AG09309 (cell line): ENCODE results near the gene HJURP.
A peak's percentile ranks its signal among the peaks of the same experiment; 100 is the strongest.

Experiments used
- DNase-seq: peaks from one replicate; pipeline ENCODE4 v3.0.0-alpha.2; 2010; ENCODE audit warnings: low read depth
- H3K4me3 ChIP-seq: 2 replicates; pipeline ENCODE4 v1.5.1; 2011; ENCODE audit warnings: mild to moderate bottlenecking, low read depth, low read length, moderate library complexity; ENCODE audit not compliant: control insufficient read depth
- TF ChIP-seq, protein P1 (sequence below): IDR thresholded peaks from 2 replicates; pipeline ENCODE4 v1.5.1; 2011; ENCODE audit warnings: mild to moderate bottlenecking, low read depth, low read length, inconsistent platforms; ENCODE audit not compliant: insufficient read depth, control insufficient read depth; ENCODE audit errors: missing control alignments

Gene HJURP

GRCh38 chr2:233819884-233820773 lies 34.2 kb downstream of the HJURP start:
- DNase-seq = no peak
- H3K4me3 ChIP-seq = no peak overlapping the region
- TF ChIP-seq, protein P1, sequence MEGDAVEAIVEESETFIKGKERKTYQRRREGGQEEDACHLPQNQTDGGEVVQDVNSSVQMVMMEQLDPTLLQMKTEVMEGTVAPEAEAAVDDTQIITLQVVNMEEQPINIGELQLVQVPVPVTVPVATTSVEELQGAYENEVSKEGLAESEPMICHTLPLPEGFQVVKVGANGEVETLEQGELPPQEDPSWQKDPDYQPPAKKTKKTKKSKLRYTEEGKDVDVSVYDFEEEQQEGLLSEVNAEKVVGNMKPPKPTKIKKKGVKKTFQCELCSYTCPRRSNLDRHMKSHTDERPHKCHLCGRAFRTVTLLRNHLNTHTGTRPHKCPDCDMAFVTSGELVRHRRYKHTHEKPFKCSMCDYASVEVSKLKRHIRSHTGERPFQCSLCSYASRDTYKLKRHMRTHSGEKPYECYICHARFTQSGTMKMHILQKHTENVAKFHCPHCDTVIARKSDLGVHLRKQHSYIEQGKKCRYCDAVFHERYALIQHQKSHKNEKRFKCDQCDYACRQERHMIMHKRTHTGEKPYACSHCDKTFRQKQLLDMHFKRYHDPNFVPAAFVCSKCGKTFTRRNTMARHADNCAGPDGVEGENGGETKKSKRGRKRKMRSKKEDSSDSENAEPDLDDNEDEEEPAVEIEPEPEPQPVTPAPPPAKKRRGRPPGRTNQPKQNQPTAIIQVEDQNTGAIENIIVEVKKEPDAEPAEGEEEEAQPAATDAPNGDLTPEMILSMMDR = no peak

DNA sequence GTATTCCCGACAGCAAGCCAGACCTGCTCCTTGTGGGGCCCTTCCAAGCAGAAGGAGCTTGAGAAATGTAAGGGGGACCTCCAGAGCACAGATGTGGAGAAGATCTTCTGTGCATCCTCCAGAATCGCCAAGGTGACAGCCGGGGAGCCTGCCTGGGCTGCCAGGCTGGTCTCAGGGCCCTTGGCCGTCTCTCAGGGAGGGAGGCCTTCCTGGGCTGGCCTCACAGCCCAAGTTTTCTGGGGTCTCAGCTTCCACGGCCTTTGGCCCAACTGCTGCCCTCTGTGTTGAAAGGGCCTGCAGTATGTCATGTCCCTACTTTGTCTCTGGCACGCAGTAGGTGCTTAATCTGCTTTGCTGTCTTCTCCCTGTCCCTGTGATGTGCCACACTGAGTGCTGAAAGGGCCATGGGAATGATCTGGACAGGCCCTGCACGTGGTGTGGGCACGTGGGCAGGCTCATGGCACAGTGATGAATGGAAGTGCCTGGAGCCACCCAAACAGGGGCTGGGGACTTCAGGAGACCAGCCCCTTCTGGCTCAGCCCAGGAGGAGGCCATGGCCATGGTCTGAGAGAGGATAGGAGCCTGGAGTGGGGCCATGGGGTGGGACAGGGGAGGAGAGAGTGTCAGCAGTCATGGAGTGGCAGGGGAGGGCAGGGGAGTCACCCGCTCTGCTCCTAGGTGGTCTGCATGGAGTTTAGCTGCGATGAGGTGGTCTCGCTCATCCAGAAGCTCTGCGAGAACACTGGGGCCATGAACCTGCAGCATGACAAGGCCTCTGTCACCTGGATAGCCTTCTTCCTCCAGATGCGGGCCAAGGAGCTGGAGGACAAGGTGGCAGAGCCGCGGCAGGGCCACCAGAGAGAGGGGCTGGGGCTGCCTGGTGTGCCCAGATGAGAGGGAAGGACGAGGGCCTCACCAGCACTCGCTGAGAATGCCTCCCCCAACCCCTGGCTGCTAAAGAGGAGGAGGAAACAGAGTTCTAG lies 35.4 kb downstream of the HJURP start:
- TF ChIP-seq, protein P1 = no peak
- no peak overlapping the region for H3K4me3 ChIP-seq
- no peak for DNase-seq

GRCh38 chr2:233817995-233818638 lies 36.2 kb downstream of the HJURP start:
- no peak for DNase-seq
- TF ChIP-seq, protein P1 = no peak

GRCh38 chr2:233817361-233817911 lies 36.9 kb downstream of the HJURP start:
- H3K4me3 ChIP-seq = no peak overlapping the region
- TF ChIP-seq, protein P1 = no peak
- peak; percentile 21 for DNase-seq

More at GRCh38 chr2:233817995-233818638, 36.2 kb downstream of the HJURP start:
- H3K4me3 ChIP-seq = no peak overlapping the region

- TF ChIP-seq, protein P1 = no peak
These were observed 37.6 kb downstream of the HJURP start for GRCh38 chr2:233816771-233817170.

GRCh38 chr2:233816334-233816733 lies 38.0 kb downstream of the HJURP start:
- TF ChIP-seq, protein P1 = no peak
- no peak overlapping the region for H3K4me3 ChIP-seq
- DNase-seq = no peak

More at GRCh38 chr2:233816771-233817170, 37.6 kb downstream of the HJURP start:
- H3K4me3 ChIP-seq = no peak overlapping the region
- no peak for DNase-seq
